ENCODE data around the gene ARL15. TPM values are rescaled to one million over a fixed set of nuclear protein-coding genes. Genes with fewer than 3 reads are reported as not detected.
A peak's percentile ranks its signal among the peaks of the same experiment; 100 is the strongest.

The ARL15 gene
- polyA plus RNA-seq, 1 of the 3 experiments (the other 2 are of a cell fraction): 6.4 TPM

- H4K20me1 ChIP-seq (ENCODE audit: insufficient read depth): no peaks in the 10 kb centered on the region
- H3K4me3 ChIP-seq (ENCODE audit: low read depth in 2 of 2, low read length in 1 of 2): no peak overlapping the region
- no peak overlapping the region for H3K4me2 ChIP-seq
- ChIA-PET POLR2A (no interaction called here), CTCF (interaction anchor here (1.2 to 1.5 kb wide), 2 partner anchors 16 to 31 kb away, joined by 3 to 4 read pairs; no protein-coding TSS in a partner anchor)
- H3K9me3 ChIP-seq: no peaks in the 10 kb centered on the region
- H3K4me1 ChIP-seq (ENCODE audit: control insufficient read depth in 1 of 2, insufficient read depth in 2 of 2, low read depth in 1 of 2, low read length in 1 of 2): no peaks in the 10 kb centered on the region
- H3K36me3 ChIP-seq (replicated peaks in 1 of 2; ENCODE audit: control insufficient read depth in 1 of 2, insufficient read depth in 2 of 2, low read length in 1 of 2): no peaks in the 10 kb centered on the region
- no peaks in the 10 kb centered on the region for H3K27me3 ChIP-seq (ENCODE audit: insufficient read depth)
- no peaks in the 10 kb centered on the region for H3K9me2 ChIP-seq
- H3K27ac ChIP-seq (ENCODE audit: low read depth in 2 of 2, low read length in 1 of 2): no peak overlapping the region
- no peak overlapping the region for H2AFZ ChIP-seq (ENCODE audit: low read depth)
- TF ChIP-seq FOSL2 (IDR thresholded peaks at IDR 0.05; ENCODE audit: borderline replicate concordance, low read depth) (no peak), PBX3 (IDR thresholded peaks at IDR 0.05) (no peak), SIN3A (IDR thresholded peaks at IDR 0.05; ENCODE audit: borderline replicate concordance, low read depth, low read length) (no peak), IRF3 (IDR thresholded peaks at IDR 0.05; ENCODE audit: low read depth, low read length) (no peak), MAX (IDR thresholded peaks at IDR 0.05; ENCODE audit: low read depth) (no peak), RXRA (IDR thresholded peaks at IDR 0.05; ENCODE audit: borderline replicate concordance, low read depth) (no peak), YY1 (IDR thresholded peaks at IDR 0.05; ENCODE audit: low read depth) (no peak), ELF1 (IDR thresholded peaks at IDR 0.05) (no peak), EP300 (IDR thresholded peaks at IDR 0.05; ENCODE audit: borderline replicate concordance in 1 of 2, low read depth in 1 of 2, low read length in 1 of 2) (no peak), RCOR1 (IDR thresholded peaks at IDR 0.05; ENCODE audit: low read length) (no peak), NFIC (IDR thresholded peaks at IDR 0.05; ENCODE audit: borderline replicate concordance) (no peak)
- H3K79me2 ChIP-seq (ENCODE audit: insufficient read depth): peaks cover 3% of the 10 kb centered on the region; the same call in 1 of the 2 replicates
- no peak for DNase-seq
- H3K9ac ChIP-seq: no peak overlapping the region
- H3F3A ChIP-seq (replicated peaks; ENCODE audit: insufficient read depth): peaks cover 3% of the 10 kb centered on the region
- 95% methylated on average over 4 of the region's 4 CpGs for whole genome bisulfite sequencing (ENCODE audit: low lambda C conversion rate)
Observed at GRCh38 chr5:54259981-54260380, 50.4 kb downstream of the ARL15 start.

- Histone ChIP-seq H3F3A (replicated peaks; ENCODE audit: insufficient read depth) (peaks cover 3% of the 10 kb centered on the region), H3K9me2 (no peaks in the 10 kb centered on the region), H3K9ac (no peak overlapping the region), H3K27ac (ENCODE audit: low read depth in 2 of 2, low read length in 1 of 2) (no peak overlapping the region), H3K4me1 (ENCODE audit: control insufficient read depth in 1 of 2, insufficient read depth in 2 of 2, low read depth in 1 of 2, low read length in 1 of 2) (no peaks in the 10 kb centered on the region), H3K79me2 (ENCODE audit: insufficient read depth) (peaks cover 3% of the 10 kb centered on the region; the same call in 1 of the 2 replicates), H3K9me3 (no peaks in the 10 kb centered on the region), H3K27me3 (ENCODE audit: insufficient read depth) (no peaks in the 10 kb centered on the region), H3K36me3 (replicated peaks in 1 of 2; ENCODE audit: control insufficient read depth in 1 of 2, insufficient read depth in 2 of 2, low read length in 1 of 2) (no peaks in the 10 kb centered on the region), H3K4me2 (no peak overlapping the region), H2AFZ (ENCODE audit: low read depth) (no peak overlapping the region), H3K4me3 (ENCODE audit: low read depth in 2 of 2, low read length in 1 of 2) (no peak overlapping the region), H4K20me1 (ENCODE audit: insufficient read depth) (no peaks in the 10 kb centered on the region)
- TF ChIP-seq TEAD4 (IDR thresholded peaks at IDR 0.05; ENCODE audit: borderline replicate concordance, insufficient read depth): no peak
- peak; percentile 31; the same call in 1 of the 2 replicates for TF ChIP-seq PBX3 (IDR thresholded peaks at IDR 0.05)
- TF ChIP-seq FOSL2 (IDR thresholded peaks at IDR 0.05; ENCODE audit: borderline replicate concordance, low read depth): peak; percentile 23; the same call in 1 of the 2 replicates
- CTCF ChIA-PET: interaction anchor here (2.0 kb wide), 1 partner anchor 16 kb away, joined by 11 read pairs; no protein-coding TSS in a partner anchor
- POLR2A ChIA-PET: no interaction called here
- no peak for DNase-seq
Observed at GRCh38 chr5:54259090-54259489, 51.3 kb downstream of the ARL15 start.

All from SK-N-SH (cell line).